NK-92 treated with Interleukin-12 subunit alpha and Interleukin-12 subunit beta, amount 100 ng/mL, for 24 hours (cell line): ENCODE data around the gene TRNP1.
"Not testable (repeated sequence)": the region's sequence is repeated elsewhere in the genome, so short reads cannot be mapped to it uniquely, and the experiment has no call there.

ENCODE experiments used
- DNase-seq: peaks from one replicate; lab custom pipeline; 2025; lab: John Stamatoyannopoulos, UW

Gene TRNP1

DNA sequence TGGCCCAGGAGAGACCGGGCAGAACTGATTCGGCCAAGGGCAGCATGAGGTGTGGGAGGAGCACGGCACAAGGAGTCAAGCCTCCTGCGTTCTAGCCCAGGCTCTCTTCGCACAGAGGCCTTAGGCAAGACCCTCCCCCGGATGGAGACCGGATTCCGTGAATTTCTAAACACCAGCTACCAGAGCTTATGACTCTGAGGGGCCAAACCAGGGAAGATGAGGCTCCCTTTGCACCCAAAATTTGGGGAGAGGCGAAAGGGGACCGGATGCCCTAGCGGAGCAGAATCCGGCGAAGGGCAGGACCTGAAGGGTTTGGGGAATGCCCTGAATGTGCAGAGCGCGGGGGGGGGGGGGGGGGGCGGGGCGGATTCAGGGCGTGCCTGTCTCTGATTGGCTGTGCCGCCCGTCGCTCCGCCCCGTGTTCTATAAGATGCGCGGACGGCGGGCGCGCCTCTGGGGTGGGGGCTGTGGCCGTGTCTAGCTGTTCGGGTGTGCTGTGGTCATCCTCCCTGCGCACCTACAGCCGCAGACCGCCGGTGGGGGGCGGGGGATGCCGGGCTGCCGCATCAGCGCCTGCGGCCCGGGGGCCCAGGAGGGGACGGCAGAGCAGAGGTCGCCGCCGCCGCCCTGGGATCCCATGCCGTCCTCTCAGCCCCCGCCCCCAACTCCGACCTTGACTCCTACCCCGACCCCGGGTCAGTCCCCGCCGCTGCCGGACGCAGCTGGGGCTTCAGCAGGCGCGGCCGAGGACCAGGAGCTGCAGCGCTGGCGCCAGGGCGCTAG is at the start of gene TRNP1:
Gene TRNP1 (plus strand): TSS at position 456 of the 783 bp plus-strand sequence. CDS start 95 bp downstream, at position 551.
- no peak for DNase-seq

DNA sequence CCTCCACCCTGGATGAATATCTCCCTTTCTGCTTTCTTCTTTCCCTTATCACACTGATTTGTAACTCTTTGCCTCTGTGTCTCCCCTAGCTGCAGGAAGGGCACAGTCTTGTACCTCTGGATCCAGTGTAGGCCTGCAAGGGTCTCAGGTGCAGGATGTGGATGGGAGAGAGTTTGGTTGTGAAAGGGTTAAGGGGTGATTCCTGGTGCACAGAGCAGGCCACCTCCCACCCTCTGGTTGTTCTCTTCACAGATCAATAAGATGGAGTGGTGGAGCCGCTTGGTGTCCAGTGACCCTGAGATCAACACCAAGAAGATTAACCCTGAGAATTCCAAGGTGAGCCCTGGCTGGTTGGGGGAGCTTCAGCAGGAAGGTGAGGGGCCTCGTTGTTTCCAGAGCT is 48.4 kb upstream of the TRNP1 start:
- DNase-seq, result no peak

DNA sequence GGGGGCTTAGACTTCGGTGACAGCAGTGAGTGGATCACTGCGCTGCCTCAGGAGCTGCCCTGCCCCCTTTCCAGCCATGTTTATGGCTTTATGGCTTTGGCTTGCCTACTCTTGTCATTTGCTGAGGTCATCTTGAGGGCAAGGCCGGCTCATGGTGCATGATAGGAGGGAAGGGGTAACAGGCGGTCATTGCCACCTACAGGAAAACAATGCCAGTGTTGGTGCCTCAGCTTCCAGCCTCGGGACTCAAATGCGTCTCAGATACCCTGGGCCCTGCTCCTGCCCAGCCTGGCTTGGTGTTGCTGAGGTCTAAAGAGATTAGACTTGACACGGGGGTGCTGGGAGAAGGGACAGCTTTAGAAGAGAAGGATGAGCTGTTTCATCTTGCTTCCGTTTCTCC is 47.8 kb upstream of the TRNP1 start:
- DNase-seq, result no peak

DNA sequence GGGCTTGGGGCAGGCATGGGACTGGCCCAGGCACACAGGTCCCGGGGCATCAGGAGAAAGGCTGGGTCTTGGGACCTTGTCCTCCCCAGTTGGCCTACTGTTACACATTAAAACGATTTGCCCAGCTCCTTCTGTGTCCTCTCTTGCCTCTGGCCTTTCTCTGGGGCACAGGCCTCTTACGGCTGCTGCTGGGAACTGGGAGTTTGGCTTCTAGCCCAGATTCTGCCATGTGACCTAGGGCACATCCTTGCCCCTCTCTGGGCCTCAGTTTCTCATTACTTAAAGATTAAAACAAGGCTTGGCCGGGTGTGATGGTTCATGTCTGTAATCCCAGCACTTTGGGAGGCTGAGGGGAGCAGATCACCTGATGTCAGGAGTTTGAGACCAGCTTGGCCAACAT is 47.2 kb upstream of the TRNP1 start:
- no peak for DNase-seq

- DNase-seq, result not testable (repeated sequence)
Measured at GRCh38 chr1:26948725-26949057, 44.8 kb upstream of the TRNP1 start.

DNA sequence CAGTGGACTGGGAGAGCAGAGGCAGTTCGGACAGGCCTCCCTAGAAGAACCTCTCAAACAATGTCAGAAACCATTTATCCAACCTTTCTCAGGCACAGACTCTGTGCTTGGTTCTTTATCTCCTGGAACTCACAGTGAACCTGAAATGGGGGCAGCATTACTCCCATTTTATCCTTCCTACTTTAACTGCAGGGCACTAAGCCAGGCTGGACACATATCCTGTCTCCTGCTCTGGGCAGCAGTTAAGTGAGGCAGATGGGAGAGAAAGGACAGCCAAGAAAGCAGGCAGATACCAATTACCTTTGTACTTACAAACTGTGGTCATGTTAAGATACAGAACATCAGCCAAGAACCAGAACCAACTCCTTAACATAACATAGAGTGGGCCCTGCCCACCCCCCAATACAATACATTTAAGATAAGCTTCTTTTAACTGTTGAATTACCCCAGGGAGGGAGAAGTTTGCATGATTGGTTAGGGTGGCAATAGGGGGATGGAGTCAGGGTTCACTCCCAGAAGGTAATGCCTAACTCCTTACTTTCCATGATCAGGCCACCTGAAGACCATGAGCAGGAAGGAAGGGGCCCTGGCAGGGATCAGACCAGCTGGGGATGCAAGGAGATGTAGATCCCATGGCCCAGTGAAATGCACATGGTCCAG is 44.1 kb upstream of the TRNP1 start:
- no peak for DNase-seq

- no peak for DNase-seq
Measured at GRCh38 chr1:26949926-26950319, 43.6 kb upstream of the TRNP1 start.

GRCh38 chr1:26950602-26951001 is 42.9 kb upstream of the TRNP1 start:
- no peak for DNase-seq

- no peak for DNase-seq
Measured at GRCh38 chr1:26951216-26951615, 42.3 kb upstream of the TRNP1 start.

DNA sequence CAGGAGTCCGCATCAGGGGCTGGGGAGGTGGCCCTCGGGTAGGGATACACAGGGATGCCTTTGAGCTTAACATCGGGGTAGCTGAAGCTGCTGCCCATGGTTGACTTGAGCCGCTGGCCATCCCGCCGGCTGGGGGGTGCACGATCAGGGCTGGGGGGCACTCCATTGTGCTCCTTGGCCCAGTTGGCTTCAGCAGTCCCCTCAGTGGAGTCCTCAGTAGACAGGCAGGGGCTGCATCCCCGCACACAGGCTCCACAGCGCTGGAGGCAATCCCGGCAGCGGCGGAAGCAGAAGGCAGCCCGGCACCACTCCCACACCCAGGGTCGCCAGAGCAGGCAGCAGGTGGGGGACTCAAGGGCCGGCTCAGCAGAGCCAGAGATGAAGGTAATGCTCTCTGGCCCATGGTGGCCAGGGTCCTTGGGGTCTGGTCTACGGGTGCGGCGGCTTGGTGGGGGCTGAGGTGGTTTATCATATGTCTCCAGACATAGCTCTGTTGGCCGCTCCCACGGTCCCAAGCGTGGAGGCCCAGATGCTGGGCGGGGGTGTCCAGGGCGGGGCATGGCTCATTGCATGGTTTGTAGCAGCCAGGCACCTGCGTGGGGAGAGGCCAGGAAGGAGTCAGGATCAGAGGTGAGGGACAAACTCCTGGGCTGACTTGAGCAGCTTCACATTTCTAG is 41.5 kb upstream of the TRNP1 start:
- no peak for DNase-seq

- DNase-seq, result no peak
Measured at GRCh38 chr1:26953374-26953773, 40.1 kb upstream of the TRNP1 start.

GRCh38 chr1:26956321-26956720 is 37.2 kb upstream of the TRNP1 start:
- DNase-seq, result no peak

DNA sequence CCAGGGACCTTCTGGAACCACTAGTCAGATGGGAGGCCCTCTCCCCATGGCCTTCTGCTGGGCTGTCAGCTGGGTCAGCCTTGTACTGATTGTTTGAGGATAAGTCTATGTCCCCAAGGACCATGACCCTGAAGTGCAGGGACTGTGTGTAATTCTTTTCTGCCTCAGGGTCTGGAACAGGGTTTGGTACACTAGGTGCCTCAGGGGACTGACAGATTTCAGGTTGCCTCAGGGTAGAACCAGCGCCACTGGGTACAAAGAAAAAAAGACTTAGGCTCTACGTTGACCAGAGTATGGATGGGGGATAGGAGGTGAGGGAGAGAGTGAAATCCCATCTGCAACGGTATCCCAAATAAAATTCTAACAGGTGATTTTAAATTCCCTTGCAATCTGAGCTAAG is 36.2 kb upstream of the TRNP1 start:
- DNase-seq, result no peak

DNA sequence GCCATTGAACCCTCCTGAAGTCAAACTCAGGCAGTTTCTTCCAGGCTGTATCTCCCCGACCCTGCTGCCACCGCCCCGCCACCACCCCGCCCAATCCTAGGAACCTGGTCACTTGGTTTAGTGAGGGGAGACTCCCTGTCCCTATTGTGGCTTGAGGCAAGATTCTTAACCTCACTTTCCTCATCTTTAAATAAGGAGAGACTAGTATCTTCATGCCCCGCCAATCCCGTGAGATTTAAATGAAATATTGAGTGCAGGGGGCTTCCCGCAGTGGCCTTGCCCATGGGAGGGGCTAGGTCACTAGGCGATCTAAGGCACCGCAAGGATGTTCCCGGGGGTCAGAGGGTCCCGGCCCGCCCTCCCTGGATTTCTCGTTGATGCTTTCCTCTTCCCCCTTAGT is 34.2 kb upstream of the TRNP1 start:
- no peak for DNase-seq

DNA sequence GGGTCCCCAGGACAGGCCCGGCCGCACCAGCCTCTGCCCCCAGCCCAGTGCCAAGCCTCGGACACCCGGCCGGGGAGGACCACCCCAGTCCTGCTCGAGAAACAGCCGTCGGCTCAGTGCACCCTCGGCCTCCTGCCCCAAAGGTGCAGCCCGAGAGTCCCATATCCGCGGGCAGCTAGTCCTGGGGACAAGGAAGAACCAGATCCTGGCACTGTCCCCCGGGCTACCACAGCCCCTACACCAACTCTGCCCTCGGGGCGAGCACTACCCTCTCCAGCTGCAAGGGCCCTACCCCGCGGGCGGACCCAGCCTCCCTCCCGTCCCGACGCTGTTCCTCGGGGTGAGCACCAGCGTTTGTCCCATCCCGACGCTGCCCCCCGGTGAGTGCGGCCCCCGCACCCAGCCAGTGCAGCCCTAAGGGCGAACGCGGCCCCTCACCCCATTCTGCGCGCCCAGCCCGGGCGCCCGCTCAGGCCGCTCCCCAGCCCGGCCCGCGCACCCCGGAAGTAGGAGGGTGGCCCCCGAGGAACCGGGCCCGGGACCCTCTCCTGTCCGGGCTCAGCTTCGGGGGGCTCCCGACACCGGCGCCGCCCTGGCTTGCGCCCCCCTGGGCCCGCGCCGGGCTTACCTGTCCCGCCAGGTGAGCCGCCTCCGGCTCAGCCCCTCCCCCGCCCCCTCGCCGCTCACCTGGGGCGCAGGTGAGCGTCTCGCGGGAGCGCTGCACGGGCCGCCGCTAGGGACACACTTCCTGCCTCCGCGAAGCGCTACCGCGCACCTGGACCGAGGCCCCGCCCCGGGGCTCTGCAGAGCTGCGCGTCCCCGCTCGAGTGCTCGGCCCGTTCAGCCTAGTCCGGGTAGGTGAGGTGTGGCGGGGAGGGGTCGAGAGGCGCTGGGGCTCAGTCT is 33.5 kb upstream of the TRNP1 start, which contains the start of gene KDF1:
Gene KDF1 (minus strand): TSS at position 747 of the 903 bp plus-strand sequence. CDS start 8,088 bp downstream, outside the sequence.
- no peak for DNase-seq

GRCh38 chr1:26960625-26960966 is 32.9 kb upstream of the TRNP1 start:
- no peak for DNase-seq

DNA sequence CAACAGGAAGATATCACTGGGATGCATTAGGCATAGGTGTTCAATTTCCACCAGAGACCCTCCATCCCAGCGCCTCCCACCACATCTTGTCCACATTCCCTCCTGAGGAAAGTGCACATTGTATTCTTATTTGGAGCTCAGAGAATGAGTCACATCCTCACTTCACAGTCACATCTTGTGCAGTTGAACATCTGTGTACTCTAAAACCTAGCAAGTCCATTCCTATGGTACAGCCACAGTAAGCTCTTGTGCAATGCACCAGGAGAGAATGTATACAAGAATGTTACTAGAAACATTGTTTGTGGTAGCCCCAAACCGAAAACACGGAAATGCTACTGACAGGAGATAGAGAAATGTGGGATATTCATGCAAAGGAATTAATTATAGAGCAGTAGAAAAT is 31.7 kb upstream of the TRNP1 start:
- no peak for DNase-seq

DNA sequence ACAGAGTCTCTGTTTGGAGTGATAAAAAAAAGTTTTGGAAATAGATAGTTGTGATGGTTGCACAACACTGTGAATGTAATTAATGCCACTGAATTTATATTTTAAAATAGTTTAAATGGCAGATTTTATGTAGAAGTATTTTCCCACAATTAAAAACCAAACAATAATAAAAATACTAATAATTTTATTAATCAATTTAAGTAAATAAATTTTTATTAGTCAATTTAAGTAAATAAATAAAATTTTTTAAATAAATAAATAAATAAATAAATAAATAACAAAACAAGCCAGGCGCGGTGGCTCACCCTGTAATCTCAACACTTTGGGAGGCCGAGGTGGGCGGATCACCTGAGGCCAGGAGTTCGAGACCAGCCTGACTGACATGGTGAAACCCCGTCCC is 28.3 kb upstream of the TRNP1 start:
- DNase-seq, result no peak

DNA sequence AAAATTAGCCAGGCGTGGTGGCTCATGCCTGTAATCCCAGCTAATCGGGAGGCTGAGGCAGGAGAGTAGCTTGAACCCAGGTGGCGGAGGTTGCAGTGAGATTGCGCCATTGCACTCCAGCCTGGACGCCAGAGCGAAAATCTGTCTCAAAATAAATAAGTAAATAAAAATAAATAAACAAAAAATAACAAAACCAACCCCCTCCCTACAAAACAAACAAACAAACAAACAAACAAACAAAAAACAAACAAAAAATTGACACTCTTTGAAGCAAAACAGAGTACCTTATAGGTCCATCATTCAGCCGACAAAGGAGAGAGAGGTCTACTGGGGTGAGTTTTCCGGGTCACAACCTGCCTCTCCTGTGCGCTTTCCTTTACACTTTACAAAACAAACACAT is 27.9 kb upstream of the TRNP1 start:
- no peak for DNase-seq

GRCh38 chr1:26970810-26971209 is 22.7 kb upstream of the TRNP1 start:
- DNase-seq, result no peak

GRCh38 chr1:26971590-26971989 is 21.9 kb upstream of the TRNP1 start:
- DNase-seq, result no peak

- no peak for DNase-seq
Measured at GRCh38 chr1:26972390-26972789, 21.1 kb upstream of the TRNP1 start.
